ENCODE measurements around the gene RPL19. TPM values are rescaled to one million over a fixed set of nuclear protein-coding genes. Genes with fewer than 3 reads are reported as not detected.
A peak's percentile ranks its signal among the peaks of the same experiment; 100 is the strongest.
"Not testable (repeated sequence)": the region's sequence is repeated elsewhere in the genome, so short reads cannot be mapped to it uniquely, and the experiment has no call there.

Gene RPL19
- total RNA-seq, 1 donor from 2014 or later = 1,703 TPM

DNA sequence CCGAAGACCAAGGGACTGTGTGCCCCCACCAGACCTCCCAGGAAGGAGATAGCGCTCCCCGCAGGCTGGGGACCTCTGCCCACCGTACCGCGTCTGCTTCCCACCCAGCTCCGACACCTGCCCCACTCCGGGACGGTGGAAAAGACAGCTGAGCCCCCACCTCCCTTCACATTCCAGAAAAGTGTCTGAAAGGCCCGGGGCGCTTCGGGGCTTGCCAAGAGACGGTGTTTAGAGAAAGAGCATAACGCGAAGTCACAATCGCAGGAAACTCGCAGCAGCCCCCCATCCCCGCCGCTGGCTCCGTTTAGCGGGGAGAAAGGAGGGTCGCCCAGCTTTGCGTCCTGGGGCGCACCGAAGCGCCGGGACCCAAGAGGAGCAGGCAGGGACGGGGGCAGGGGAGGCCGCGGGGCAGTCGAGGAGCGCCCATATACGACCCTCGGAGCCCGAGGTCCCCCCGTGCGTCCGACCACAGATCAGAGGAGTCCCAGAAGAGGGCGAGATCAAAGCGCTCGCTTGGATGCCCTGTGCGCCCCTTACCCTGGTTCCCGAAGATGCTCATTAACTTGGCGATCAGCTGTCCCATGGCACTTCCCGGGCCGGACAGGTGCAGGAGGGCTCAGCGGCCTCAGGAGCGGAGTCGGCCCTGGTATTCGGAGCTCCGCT is 34.8 kb upstream of the RPL19 start:
- Mint-ChIP-seq H3K27ac (peak overlapping the region; percentile 43), H3K4me3 (peak overlapping the region; percentile 95), H3K9me3 (no peaks in the 10 kb centered on the region), H3K4me1 (ENCODE audit: unreplicated experiment) (peaks cover 10% of the 10 kb centered on the region), H3K27me3 (peaks cover 33% of the 10 kb centered on the region), H3K36me3 (no peaks in the 10 kb centered on the region)
- DNase-seq (ENCODE audit: extremely low spot score, unreplicated experiment) = no peak
- TF ChIP-seq, protein P1, sequence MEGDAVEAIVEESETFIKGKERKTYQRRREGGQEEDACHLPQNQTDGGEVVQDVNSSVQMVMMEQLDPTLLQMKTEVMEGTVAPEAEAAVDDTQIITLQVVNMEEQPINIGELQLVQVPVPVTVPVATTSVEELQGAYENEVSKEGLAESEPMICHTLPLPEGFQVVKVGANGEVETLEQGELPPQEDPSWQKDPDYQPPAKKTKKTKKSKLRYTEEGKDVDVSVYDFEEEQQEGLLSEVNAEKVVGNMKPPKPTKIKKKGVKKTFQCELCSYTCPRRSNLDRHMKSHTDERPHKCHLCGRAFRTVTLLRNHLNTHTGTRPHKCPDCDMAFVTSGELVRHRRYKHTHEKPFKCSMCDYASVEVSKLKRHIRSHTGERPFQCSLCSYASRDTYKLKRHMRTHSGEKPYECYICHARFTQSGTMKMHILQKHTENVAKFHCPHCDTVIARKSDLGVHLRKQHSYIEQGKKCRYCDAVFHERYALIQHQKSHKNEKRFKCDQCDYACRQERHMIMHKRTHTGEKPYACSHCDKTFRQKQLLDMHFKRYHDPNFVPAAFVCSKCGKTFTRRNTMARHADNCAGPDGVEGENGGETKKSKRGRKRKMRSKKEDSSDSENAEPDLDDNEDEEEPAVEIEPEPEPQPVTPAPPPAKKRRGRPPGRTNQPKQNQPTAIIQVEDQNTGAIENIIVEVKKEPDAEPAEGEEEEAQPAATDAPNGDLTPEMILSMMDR (conservative IDR thresholded peaks at IDR 0.05) = no peak

DNA sequence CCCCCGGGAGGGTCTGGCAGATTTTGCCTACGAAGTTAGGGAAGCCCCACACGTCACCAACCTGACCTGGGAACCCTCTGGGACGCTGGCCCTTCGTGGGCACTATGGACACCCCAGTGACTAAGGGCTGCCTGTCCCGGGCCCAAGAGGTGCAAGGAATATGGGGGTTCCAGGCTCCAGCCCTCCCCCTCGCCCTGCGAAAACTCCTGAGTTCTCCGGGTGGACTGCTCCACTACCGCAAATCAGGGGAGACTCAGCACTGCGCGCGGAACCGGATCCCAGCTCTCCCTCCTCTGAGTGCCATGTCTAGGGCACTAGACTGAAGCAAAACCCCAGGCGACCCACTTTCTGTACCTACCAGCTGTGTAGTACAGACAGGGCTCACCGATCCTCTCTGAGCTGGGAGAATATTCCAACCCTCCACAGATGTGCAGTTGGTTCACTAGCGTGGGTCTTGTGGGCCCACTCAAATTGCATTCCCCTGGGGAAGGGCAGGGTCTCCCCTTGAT is 34.2 kb upstream of the RPL19 start, which contains the start of gene ARL5C:
Gene ARL5C (minus strand): TSS at position 321 of the 509 bp plus-strand sequence. CDS start 401 bp downstream, outside the sequence.
- Mint-ChIP-seq H3K36me3 (no peaks in the 10 kb centered on the region), H3K9me3 (no peaks in the 10 kb centered on the region), H3K4me3 (peak within 1 kb of the TSS; percentile 95), H3K4me1 (ENCODE audit: unreplicated experiment) (peaks cover 10% of the 10 kb centered on the region), H3K27ac (peak within 1 kb of the TSS; percentile 43), H3K27me3 (peaks cover 33% of the 10 kb centered on the region)
- TF ChIP-seq, protein P1 (conservative IDR thresholded peaks at IDR 0.05) = no peak
- no peak for DNase-seq (ENCODE audit: extremely low spot score, unreplicated experiment)

DNA sequence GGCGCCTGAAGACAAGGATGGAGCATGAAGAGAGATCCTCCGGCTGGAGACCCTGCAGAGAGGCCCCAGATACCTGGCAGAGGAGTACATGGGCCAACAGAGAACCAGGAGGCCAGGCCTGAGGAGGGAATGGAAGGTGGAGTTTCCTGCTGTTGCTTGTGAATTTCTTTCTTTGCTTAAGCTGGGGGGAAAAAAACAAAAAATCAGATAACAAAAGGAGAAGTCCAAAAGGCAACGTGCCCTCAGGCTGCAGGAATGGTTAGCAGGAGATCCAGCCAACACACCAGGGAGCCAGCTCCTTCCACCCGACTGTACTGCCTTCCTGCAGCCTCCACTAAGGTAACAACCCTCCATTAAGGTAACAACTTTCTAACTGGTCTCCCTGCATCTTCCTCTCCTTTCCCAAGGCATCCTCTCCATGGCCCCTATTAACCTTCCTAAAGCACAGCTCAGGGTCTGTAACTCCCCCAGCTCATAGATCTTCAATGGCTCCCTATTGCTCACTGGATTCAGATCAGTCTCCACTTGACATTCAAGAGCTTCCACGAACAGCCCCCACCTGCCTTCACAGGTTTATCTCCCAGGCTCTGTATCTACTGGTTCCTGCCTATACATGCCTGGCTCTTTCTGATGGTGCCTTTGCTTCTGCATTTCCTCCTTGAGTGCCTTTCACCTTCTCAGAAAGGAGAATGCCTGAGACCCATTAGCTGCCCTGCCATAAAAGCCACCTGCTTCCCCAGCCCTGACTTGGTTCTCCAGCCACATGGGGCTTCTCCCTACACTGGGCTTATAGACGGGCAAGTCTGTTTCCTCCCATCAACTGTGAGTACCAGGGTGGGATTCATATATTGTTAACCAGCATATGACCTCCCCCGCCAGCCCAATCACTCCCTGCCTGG is 33.4 kb upstream of the RPL19 start:
- Mint-ChIP-seq H3K9me3 (no peaks in the 10 kb centered on the region), H3K27me3 (peaks cover 33% of the 10 kb centered on the region), H3K4me1 (ENCODE audit: unreplicated experiment) (peaks cover 10% of the 10 kb centered on the region), H3K4me3 (peak overlapping the region; percentile 78), H3K36me3 (no peaks in the 10 kb centered on the region), H3K27ac (no peak overlapping the region)
- TF ChIP-seq, protein P1 (conservative IDR thresholded peaks at IDR 0.05) = no peak
- DNase-seq (ENCODE audit: extremely low spot score, unreplicated experiment) = no peak

DNA sequence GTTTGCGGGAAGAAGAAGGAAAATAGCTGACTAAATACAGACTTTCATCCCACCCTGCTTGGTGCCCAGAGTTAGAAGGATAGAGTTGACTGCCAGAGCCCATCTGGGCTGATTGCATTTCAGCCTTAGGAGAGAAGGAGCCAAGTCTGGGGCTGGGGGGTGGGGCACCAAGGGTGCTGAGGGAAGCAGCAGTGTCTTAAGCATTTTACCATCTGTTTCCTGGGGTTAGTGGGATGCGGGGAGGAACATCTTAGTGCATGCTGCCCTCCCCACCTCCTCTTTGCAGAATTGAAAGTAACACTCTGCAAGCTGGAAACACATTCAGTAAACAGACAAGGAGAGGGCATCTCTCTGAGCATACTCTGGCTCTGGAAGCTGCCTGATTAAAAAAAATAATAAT is 32.6 kb upstream of the RPL19 start:
- no peaks in the 10 kb centered on the region for H3K9me3 Mint-ChIP-seq
- peaks cover 10% of the 10 kb centered on the region for H3K4me1 Mint-ChIP-seq (ENCODE audit: unreplicated experiment)
- H3K4me3 Mint-ChIP-seq = peak overlapping the region; percentile 78
- peaks cover 33% of the 10 kb centered on the region for H3K27me3 Mint-ChIP-seq
- DNase-seq (ENCODE audit: extremely low spot score, unreplicated experiment) = no peak
- TF ChIP-seq, protein P1 (conservative IDR thresholded peaks at IDR 0.05) = no peak
- no peak overlapping the region for H3K27ac Mint-ChIP-seq
- H3K36me3 Mint-ChIP-seq = no peaks in the 10 kb centered on the region

DNA sequence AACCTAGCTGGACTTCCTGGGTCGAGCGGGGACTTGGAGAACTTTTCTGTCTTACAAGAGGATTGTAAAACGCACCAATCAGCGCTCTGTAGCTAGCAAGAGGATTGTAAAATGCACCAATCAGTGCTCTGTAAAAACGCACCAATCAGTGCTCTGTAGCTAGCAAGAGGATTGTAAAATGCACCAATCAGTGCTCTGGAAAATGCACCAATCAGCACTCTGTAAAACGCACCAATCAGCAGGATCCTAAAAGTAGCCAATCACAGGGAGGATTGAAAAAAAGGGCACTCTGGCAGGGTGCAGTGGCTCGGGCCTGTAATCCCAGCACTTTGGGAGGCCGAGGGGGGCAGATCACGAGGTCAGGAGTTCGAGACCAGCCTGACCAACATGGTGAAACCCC is 31.6 kb upstream of the RPL19 start:
- H3K9me3 Mint-ChIP-seq; H3K36me3 Mint-ChIP-seq; H3K27ac Mint-ChIP-seq; H3K4me1 Mint-ChIP-seq (ENCODE audit: unreplicated experiment); H3K4me3 Mint-ChIP-seq; DNase-seq (ENCODE audit: extremely low spot score, unreplicated experiment): not testable (repeated sequence)
- H3K27me3 Mint-ChIP-seq = peaks cover 33% of the 10 kb centered on the region

DNA sequence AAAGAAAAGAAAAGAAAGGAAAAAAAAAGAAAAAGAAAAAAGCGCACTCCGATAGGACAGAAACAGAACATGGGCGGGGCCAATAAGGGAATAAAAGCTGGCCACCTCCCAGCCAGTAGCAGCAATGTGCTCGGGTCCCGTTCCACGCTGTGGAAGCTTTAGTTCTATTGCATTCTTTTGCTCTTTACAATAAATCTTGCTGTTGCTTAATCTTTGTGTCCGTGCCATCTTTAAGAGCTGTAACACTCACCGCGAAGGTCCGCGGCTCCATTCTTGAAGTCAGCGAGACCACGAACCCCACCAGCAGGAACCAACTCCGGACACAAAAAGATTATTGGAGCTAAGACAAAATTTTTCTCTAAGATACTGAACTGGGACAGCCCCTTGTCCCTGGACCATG is 31.0 kb upstream of the RPL19 start:
- no peak overlapping the region for H3K4me3 Mint-ChIP-seq
- H3K36me3 Mint-ChIP-seq = no peaks in the 10 kb centered on the region
- H3K27me3 Mint-ChIP-seq = peaks cover 31% of the 10 kb centered on the region
- no peak for DNase-seq (ENCODE audit: extremely low spot score, unreplicated experiment)
- H3K4me1 Mint-ChIP-seq (ENCODE audit: unreplicated experiment) = peaks cover 10% of the 10 kb centered on the region
- H3K9me3 Mint-ChIP-seq = no peaks in the 10 kb centered on the region
- H3K27ac Mint-ChIP-seq = no peak overlapping the region
- TF ChIP-seq, protein P1 (conservative IDR thresholded peaks at IDR 0.05) = no peak

All from type B pancreatic cell (in vitro differentiated cells).